GM19099 (cell line): Measurements from ENCODE around the gene CD33.

Experiments
- POLR2A ChIP-seq: IDR thresholded peaks from 3 replicates; pipeline ENCODE4 v1.6.1; 2011; ENCODE audit warnings: low read depth; ENCODE audit not compliant: insufficient read length; ENCODE audit errors: extremely low read depth

The CD33 gene

DNA sequence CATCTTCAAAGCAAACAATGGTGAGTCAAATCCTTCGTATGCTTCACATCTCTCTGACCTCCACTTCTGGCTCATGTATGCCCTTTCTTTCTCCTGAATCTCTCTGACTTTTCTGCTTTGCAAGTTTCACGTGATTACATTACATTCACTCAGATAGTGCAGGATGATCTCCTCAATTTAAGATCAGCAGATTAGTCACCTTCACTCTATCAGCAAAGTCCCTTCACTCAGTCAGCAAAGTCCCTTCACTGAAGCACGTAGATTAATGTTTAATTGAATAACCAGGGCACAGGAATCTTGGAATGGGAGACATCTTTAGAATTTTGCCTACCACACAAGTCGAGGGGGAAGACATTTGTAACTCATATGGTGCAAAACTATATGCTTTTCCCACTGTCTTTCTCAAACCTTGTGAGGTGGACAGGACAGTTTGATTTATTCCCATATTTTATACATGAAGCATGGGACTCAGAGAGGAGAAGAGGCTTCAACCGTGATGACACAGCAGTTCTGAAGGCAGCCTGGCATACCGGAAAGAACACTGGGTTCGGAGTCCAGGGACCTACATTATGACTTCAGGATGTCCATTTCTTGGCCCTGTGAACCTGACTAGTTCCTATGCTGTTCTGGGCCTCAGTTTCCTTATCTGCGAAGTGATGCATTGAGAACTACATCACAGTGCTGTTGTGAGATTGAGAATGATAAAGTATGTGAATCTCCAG, 49.3 kb downstream of the CD33 start:
- TF ChIP-seq POLR2A = no peak

GRCh38 chr19:51277112-51277511, 52.2 kb downstream of the CD33 start:
- TF ChIP-seq POLR2A = no peak

GRCh38 chr19:51282335-51282734, 57.5 kb downstream of the CD33 start:
- TF ChIP-seq POLR2A = no peak

DNA sequence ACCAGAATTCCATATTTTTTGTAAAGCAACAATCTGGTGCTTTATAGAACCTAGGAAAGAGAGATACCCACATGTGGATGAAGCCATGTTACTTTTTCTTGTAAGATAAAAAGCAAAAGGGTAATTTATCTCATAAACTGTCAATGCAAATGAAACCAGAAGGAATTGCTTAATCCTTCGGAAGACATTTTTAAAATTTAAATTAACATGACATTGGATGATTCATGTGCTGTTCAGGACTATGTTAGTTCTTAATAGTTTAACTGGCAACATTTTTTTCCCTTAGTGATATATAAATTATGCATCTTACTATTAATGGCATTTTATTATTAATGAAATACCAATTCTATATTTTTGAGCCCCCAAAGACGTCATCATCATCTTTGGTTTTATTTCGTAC, 60.8 kb downstream of the CD33 start:
- TF ChIP-seq POLR2A = no peak
